ENCODE results near the gene MLLT3. TPM values are rescaled to one million over a fixed set of nuclear protein-coding genes. Genes with fewer than 3 reads are reported as not detected.

MLLT3 gene
- total RNA-seq, 3 donors from 2014 or later = 13.0 to 19.0 (median 14.6) TPM

- no peaks in the 10 kb centered on the region for H3K36me3 Mint-ChIP-seq (ENCODE audit: insufficient read depth)
- no peaks in the 10 kb centered on the region for H3K27me3 Mint-ChIP-seq (ENCODE audit: low read depth)
These were observed 321.7 kb downstream of the MLLT3 start for GRCh38 chr9:20300430-20301115.

GRCh38 chr9:20297646-20298084 lies 324.6 kb downstream of the MLLT3 start:
- Mint-ChIP-seq H3K27me3 (ENCODE audit: low read depth) (no peaks in the 10 kb centered on the region), H3K4me1 (ENCODE audit: low read depth) (peaks cover 26% of the 10 kb centered on the region), H3K4me3 (no peak overlapping the region), H3K9me3 (peaks cover 8% of the 10 kb centered on the region), H3K36me3 (ENCODE audit: insufficient read depth) (no peaks in the 10 kb centered on the region)
- no peak for ATAC-seq
- DNase-seq = no peak

More at GRCh38 chr9:20300430-20301115, 321.7 kb downstream of the MLLT3 start:
- DNase-seq (no peak), ATAC-seq (no peak)
- Mint-ChIP-seq H3K4me1 (ENCODE audit: low read depth) (peaks cover 26% of the 10 kb centered on the region), H3K4me3 (no peak overlapping the region), H3K9me3 (no peaks in the 10 kb centered on the region)

GRCh38 chr9:20295555-20295954 lies 326.7 kb downstream of the MLLT3 start:
- Mint-ChIP-seq H3K4me3 (no peak overlapping the region), H3K4me1 (ENCODE audit: low read depth) (peaks cover 14% of the 10 kb centered on the region), H3K9me3 (peaks cover 8% of the 10 kb centered on the region), H3K27me3 (ENCODE audit: low read depth) (no peaks in the 10 kb centered on the region), H3K36me3 (ENCODE audit: insufficient read depth) (no peaks in the 10 kb centered on the region)
- ATAC-seq (no peak), DNase-seq (no peak)

GRCh38 chr9:20294046-20294750 lies 328.1 kb downstream of the MLLT3 start:
- Mint-ChIP-seq H3K27me3 (ENCODE audit: low read depth) (peaks cover 3% of the 10 kb centered on the region), H3K4me1 (ENCODE audit: low read depth) (peaks cover under 1% of the 10 kb centered on the region), H3K9me3 (peaks cover 8% of the 10 kb centered on the region), H3K36me3 (ENCODE audit: insufficient read depth) (no peaks in the 10 kb centered on the region), H3K4me3 (no peak overlapping the region)
- ATAC-seq (no peak), DNase-seq (no peak)

GRCh38 chr9:20292002-20292401 lies 330.3 kb downstream of the MLLT3 start:
- no peak for DNase-seq
- Mint-ChIP-seq H3K27me3 (ENCODE audit: low read depth) (peaks cover 3% of the 10 kb centered on the region), H3K4me3 (no peak overlapping the region), H3K4me1 (ENCODE audit: low read depth) (peaks cover 3% of the 10 kb centered on the region), H3K9me3 (peaks cover 11% of the 10 kb centered on the region), H3K36me3 (ENCODE audit: insufficient read depth) (no peaks in the 10 kb centered on the region)
- ATAC-seq = no peak

Other genes starting within 250 kb of the MLLT3 start
- gene FOCAD, start 61.8 kb upstream of the MLLT3 start, total RNA-seq = 10 to 100 TPM; 15.5 to 19.9 (median 18.6) TPM

All from activated T-cell treated with anti-CD3 and anti-CD28 coated beads, Interleukin-2, amount 50 U/mL, for 4 hours (primary cell).